H1 (cell line): ENCODE results near the gene PLXNB2. TPM values are rescaled to one million over a fixed set of nuclear protein-coding genes. Genes with fewer than 3 reads are reported as not detected.

Experiments used
- CTCF ChIA-PET: fragments of 300-600 bp; sonication (Branson Sonifier 250); formaldehyde crosslinking; loops from one replicate; lab custom pipeline; 2021; ENCODE audit not compliant: partially characterized antibody; lab: Charles Lee
- POLR2A ChIA-PET: fragments of 300-600 bp; sonication (Branson Sonifier 250); formaldehyde crosslinking; loops from one replicate; lab custom pipeline; 2021; ENCODE audit warnings: inconsistent platforms; ENCODE audit not compliant: partially characterized antibody; lab: Charles Lee
- DNase-seq, 2 experiments: peaks; one replicate each; pipeline versions ENCODE4 v3.0.0 to v3.0.0-alpha.2; 2010 to 2022; ENCODE audit warnings: low spot score in 2 of 2, low read depth in 1 of 2, mixed read lengths in 1 of 2
- FAIRE-seq: peaks from 2 replicates; lab custom pipeline; 2011; peaks lifted over from hg19 to GRCh38; lab: Jason Lieb, UNC
- H2AFZ ChIP-seq: 2 replicates; pipeline ENCODE4 v1.8.1; 2012; ENCODE audit warnings: low read length, inconsistent platforms
- H2AK5ac ChIP-seq: 2 replicates; pipeline ENCODE4 v1.6.1; 2013; ENCODE audit warnings: low read depth, low read length
- H2BK120ac ChIP-seq: replicated peaks from 2 replicates; pipeline ENCODE3; 2013; ENCODE audit warnings: low read depth, low read length, inconsistent platforms
- H2BK12ac ChIP-seq: 2 replicates; pipeline ENCODE4 v1.6.1; 2013; ENCODE audit warnings: low read depth, low read length
- H2BK15ac ChIP-seq: 2 replicates; pipeline ENCODE4 v1.6.1; 2013; ENCODE audit warnings: low read length
- H2BK20ac ChIP-seq: 2 replicates; pipeline ENCODE4 v1.6.1; 2013; ENCODE audit warnings: low read length
- H2BK5ac ChIP-seq: 2 replicates; pipeline ENCODE4 v1.6.1; 2013; ENCODE audit warnings: low read depth, low read length
- H3K14ac ChIP-seq: 2 replicates; pipeline ENCODE4 v1.6.1; 2013; ENCODE audit warnings: inconsistent platforms; ENCODE audit not compliant: insufficient read length
- H3K18ac ChIP-seq: 2 replicates; pipeline ENCODE4 v1.6.1; 2013; ENCODE audit warnings: low read length; ENCODE audit errors: extremely low read depth
- H3K23ac ChIP-seq: 2 replicates; pipeline ENCODE4 v1.6.1; 2013; ENCODE audit warnings: inconsistent platforms; ENCODE audit not compliant: insufficient read length
- H3K23me2 ChIP-seq: 2 replicates; pipeline ENCODE4 v1.6.1; 2013; ENCODE audit warnings: low read depth, low read length
- H3K27ac ChIP-seq: 2 replicates; pipeline ENCODE4 v1.6.1; 2011; ENCODE audit warnings: low read depth, low read length, inconsistent platforms
- H3K27me3 ChIP-seq, 4 experiments: replicated peaks in 1 of 4; 1 replicate in 1 of 4; 2 replicates in 3 of 4; pipeline versions ENCODE4 v1.6.1 to v1.8.1; 2011 to 2013; ENCODE audit warnings: low read length in 3 of 4, mild to moderate bottlenecking in 3 of 4, inconsistent platforms in 2 of 4, mixed read lengths in 2 of 4, moderate library complexity in 1 of 4; ENCODE audit not compliant: control insufficient read depth in 3 of 4, insufficient read depth in 3 of 4; ENCODE audit errors: extremely low read depth in 1 of 4
- H3K36me3 ChIP-seq, 4 experiments: 2 replicates each; pipeline versions ENCODE4 v1.6.1 to v1.8.1; 2011 to 2013; ENCODE audit warnings: mild to moderate bottlenecking in 4 of 4, low read length in 3 of 4, moderate library complexity in 2 of 4, control low read depth in 1 of 4, inconsistent platforms in 1 of 4; ENCODE audit not compliant: insufficient read depth in 4 of 4, control insufficient read depth in 2 of 4
- H3K4ac ChIP-seq: replicated peaks from 2 replicates; pipeline ENCODE3; 2013; ENCODE audit warnings: low read length, low read depth, mixed read lengths, inconsistent platforms; ENCODE audit not compliant: insufficient read length
- H3K4me1 ChIP-seq, 4 experiments: replicated peaks in 1 of 4; 1 replicate in 1 of 4; 2 replicates in 3 of 4; pipeline versions ENCODE4 v1.6.1 to v1.8.1; 2011 to 2013; ENCODE audit warnings: low read length in 3 of 4, inconsistent platforms in 2 of 4, mixed read lengths in 1 of 4; ENCODE audit not compliant: insufficient read depth in 4 of 4, control insufficient read depth in 3 of 4
- H3K4me2 ChIP-seq, 2 experiments: 2 replicates each; pipeline versions ENCODE4 v1.6.1 to v1.8.1; 2011 to 2013; ENCODE audit warnings: low read depth in 2 of 2, low read length in 2 of 2, control low read depth in 1 of 2, inconsistent platforms in 1 of 2, mild to moderate bottlenecking in 1 of 2; ENCODE audit not compliant: insufficient read depth in 1 of 2
- H3K4me3 ChIP-seq, 4 experiments: fragments of 200-600, 300-600 bp in 1 of 4; sonication (generic), shearing (Covaris generic), sonication (Bioruptor Twin) in 1 of 4; 2 replicates each; pipeline versions ENCODE4 v1.5.1 to v1.8.1; 2011 to 2016; ENCODE audit warnings: low read length in 4 of 4, low read depth in 3 of 4, control low read depth in 2 of 4, inconsistent platforms in 2 of 4, mild to moderate bottlenecking in 2 of 4, mixed read lengths in 1 of 4, moderate library complexity in 1 of 4; ENCODE audit not compliant: insufficient read depth in 2 of 4; ENCODE audit errors: extremely low read depth in 1 of 4
- H3K56ac ChIP-seq: replicated peaks from 2 replicates; pipeline ENCODE3; 2013; ENCODE audit warnings: low read depth, mild to moderate bottlenecking, mixed read lengths, low read length, inconsistent platforms; ENCODE audit not compliant: insufficient read length
- H3K79me1 ChIP-seq: 2 replicates; pipeline ENCODE4 v1.6.1; 2013; ENCODE audit warnings: low read depth, low read length, control low read depth
- H3K79me2 ChIP-seq, 2 experiments: 2 replicates each; pipeline versions ENCODE4 v1.6.1 to v1.8.1; 2012 to 2013; ENCODE audit warnings: low read length in 2 of 2, mild to moderate bottlenecking in 2 of 2, inconsistent platforms in 1 of 2; ENCODE audit not compliant: insufficient read depth in 2 of 2, control insufficient read depth in 1 of 2
- H3K9ac ChIP-seq, 4 experiments: replicated peaks in 1 of 4; 1 replicate in 1 of 4; 2 replicates in 3 of 4; pipeline versions ENCODE4 v1.6.1 to v1.8.1; 2011 to 2013; ENCODE audit warnings: low read depth in 3 of 4, low read length in 3 of 4, control low read depth in 2 of 4, mild to moderate bottlenecking in 2 of 4, moderate library complexity in 2 of 4, inconsistent platforms in 1 of 4; ENCODE audit errors: extremely low read depth in 1 of 4
- H3K9me3 ChIP-seq, 2 experiments: 2 replicates each; pipeline versions ENCODE4 v1.6.1 to v1.8.1; 2012 to 2013; ENCODE audit warnings: mild to moderate bottlenecking in 2 of 2, moderate library complexity in 2 of 2, control low read depth in 1 of 2, inconsistent platforms in 1 of 2, low read depth in 1 of 2, low read length in 1 of 2, mixed read lengths in 1 of 2; ENCODE audit not compliant: insufficient read depth in 2 of 2
- H4K20me1 ChIP-seq, 2 experiments: replicated peaks in 1 of 2; 2 replicates each; pipeline versions ENCODE3 to v1.8.1; 2011 to 2013; ENCODE audit warnings: inconsistent platforms in 2 of 2, low read length in 2 of 2, mild to moderate bottlenecking in 1 of 2; ENCODE audit not compliant: insufficient read depth in 2 of 2, control insufficient read depth in 1 of 2
- H4K5ac ChIP-seq: 2 replicates; pipeline ENCODE4 v1.6.1; 2013; ENCODE audit warnings: low read length, low read depth, mixed read lengths, inconsistent platforms; ENCODE audit not compliant: insufficient read length
- H4K8ac ChIP-seq: 2 replicates; pipeline ENCODE4 v1.8.0; 2013; ENCODE audit warnings: mild to moderate bottlenecking, moderate library complexity, low read length, inconsistent platforms; ENCODE audit not compliant: insufficient read depth; ENCODE audit errors: extremely low read depth
- H4K91ac ChIP-seq: replicated peaks from 2 replicates; pipeline ENCODE3; 2013; ENCODE audit warnings: low read length, mixed read lengths, inconsistent platforms; ENCODE audit not compliant: insufficient read length
- BRCA1 ChIP-seq: IDR thresholded peaks from 2 replicates; pipeline ENCODE4 v1.6.1; 2012; ENCODE audit warnings: low read depth, low read length, improper control_type of control experiment
- HDAC6 ChIP-seq: IDR thresholded peaks from one replicate; pipeline ENCODE4 v1.7.1; 2012; ENCODE audit warnings: low read depth, mild to moderate bottlenecking, inconsistent platforms, low read length, moderate library complexity
- SAP30 ChIP-seq: fragments of 300-600 bp; sonication (generic); IDR thresholded peaks from 2 replicates; pipeline ENCODE4 v1.7.1; 2012; ENCODE audit warnings: low read length, moderate library complexity, mild to moderate bottlenecking, inconsistent platforms; ENCODE audit not compliant: insufficient read depth, insufficient replicate concordance
- SP4 ChIP-seq: IDR thresholded peaks from 2 replicates; pipeline ENCODE4 v1.6.1; 2012; ENCODE audit warnings: low read length, inconsistent platforms
- WGBS, 2 experiments: shearing (Covaris generic) in 1 of 2; methylation state at CpG; one replicate each; pipeline versions ENCODE4 v1.1.6 to v1.1.7; 2013 to 2015; ENCODE audit warnings: low lambda C conversion rate in 2 of 2, mixed read lengths in 2 of 2, inconsistent platforms in 1 of 2, low coverage in 1 of 2, missing lambda C conversion rate in 1 of 2; ENCODE audit not compliant: insufficient replicate concordance in 2 of 2, insufficient coverage in 1 of 2, insufficient read length in 1 of 2; ENCODE audit errors: extremely low coverage in 1 of 2, missing lambda C conversion rate in 1 of 2; 5-methylcytosine and 5-hydroxymethylcytosine counted together
- polyA plus RNA-seq, 7 experiments: library from polyadenylated mRNA; depleted of rRNA in 3 of 7; stranded (reverse) in 5 of 7; unstranded in 2 of 7; fragments of >200 nt in 5 of 7; fragments of 200-250 nt in 2 of 7; gene quantifications; 1 replicate in 5 of 7; 2 replicates in 1 of 7; 4 replicates in 1 of 7; pipeline versions ENCODE4 v1.2.1 to v1.2.3, GENCODE V29; 2011 to 2013; ENCODE audit warnings: missing spikeins in 2 of 7, mixed read lengths in 2 of 7
- total RNA-seq: library from RNA; stranded (reverse); fragmentation: NEBNext Ultra II Directional; extraction: Animal tissue kit (Norgen Biotek cat#: 25700); gene quantifications from 2 replicates; pipeline ENCODE4 v1.2.1, GENCODE V29; 2021

PLXNB2 gene
- total and polyA plus RNA-seq, 2 of the 8 experiments (the other 6 are each of a cell fraction or from before 2014, with no cell fraction given) = 58.3 to 92.8 TPM

DNA sequence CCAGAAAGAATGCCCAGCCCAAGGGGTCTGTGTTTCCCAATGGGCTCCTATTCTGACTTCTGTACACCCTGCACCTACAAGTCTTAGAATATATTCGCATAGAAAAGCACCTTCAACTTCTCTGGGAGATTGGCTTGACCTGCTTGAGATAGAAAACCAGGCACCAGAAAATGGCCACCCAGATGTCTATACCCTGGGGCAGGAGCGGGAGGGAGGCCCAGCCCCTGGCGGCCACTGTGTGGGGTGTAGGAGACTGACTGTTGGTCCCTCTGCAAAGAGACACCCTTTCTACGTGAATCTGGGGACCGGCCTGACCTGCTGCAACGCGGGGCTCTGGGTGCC is 10.9 kb upstream of the PLXNB2 start:
- H3K27ac ChIP-seq = no peak overlapping the region
- no peak overlapping the region for H4K91ac ChIP-seq
- H3K9ac ChIP-seq = no peak overlapping the region
- H3K4ac ChIP-seq = no peak overlapping the region
- no peak overlapping the region for H3K18ac ChIP-seq
- no peak overlapping the region for H2BK12ac ChIP-seq
- H4K8ac ChIP-seq = no peak overlapping the region
- no peak overlapping the region for H2BK120ac ChIP-seq
- H3K14ac ChIP-seq = no peak overlapping the region
- POLR2A ChIA-PET = interaction anchor here (0.8 kb wide), 1 partner anchor 62 kb away, joined by 3 read pairs; no protein-coding TSS in a partner anchor
- no peak overlapping the region for H4K5ac ChIP-seq
- peaks cover 0 to 10% (median 4%) of the 10 kb centered on the region in 4 experiments; a peak in 3 of 7 replicates for H3K4me1 ChIP-seq
- no peak overlapping the region for H3K56ac ChIP-seq
- no peak overlapping the region for H3K4me2 ChIP-seq
- WGBS, 2 experiments = 70% methylated on average over 7 of the region's 7 CpGs; no CpG with 5 or more reads in 1 of the 2 experiments
- no peak overlapping the region for H2AFZ ChIP-seq
- no peaks in the 10 kb centered on the region; the same call in 1 of the 2 replicates for H3K23me2 ChIP-seq
- H2BK5ac ChIP-seq = no peak overlapping the region
- no peaks in the 10 kb centered on the region for H3K79me1 ChIP-seq
- DNase-seq (no peak), FAIRE-seq (no peak)
- no peaks in the 10 kb centered on the region for H3K9me3 ChIP-seq
- H2BK15ac ChIP-seq = no peak overlapping the region
- TF ChIP-seq SAP30 = no peak
- TF ChIP-seq SP4 = no peak
- no peak for TF ChIP-seq HDAC6
- TF ChIP-seq BRCA1 = no peak
- H3K4me3 ChIP-seq = no peak overlapping the region
- H3K79me2 ChIP-seq = no peaks in the 10 kb centered on the region
- no peak overlapping the region for H3K23ac ChIP-seq
- no peaks in the 10 kb centered on the region for H3K36me3 ChIP-seq
- CTCF ChIA-PET = interaction anchor here (1.1 to 1.7 kb wide), 6 partner anchors 8 to 66 kb away, joined by 3 to 8 read pairs (median 5); partner anchors contain the start of gene DENND6B
- no peaks in the 10 kb centered on the region for H4K20me1 ChIP-seq
- no peak overlapping the region for H2AK5ac ChIP-seq
- H2BK20ac ChIP-seq = no peak overlapping the region
- no peaks in the 10 kb centered on the region for H3K27me3 ChIP-seq
